ENCODE results near the gene ANKRD29. TPM values are rescaled to one million over a fixed set of nuclear protein-coding genes. Genes with fewer than 3 reads are reported as not detected.
"Not testable (repeated sequence)": the region's sequence is repeated elsewhere in the genome, so short reads cannot be mapped to it uniquely, and the experiment has no call there.

ANKRD29 gene
- total and polyA plus RNA-seq, 2 experiments from 2014 or later: 0.44 to 0.77 TPM

- Histone ChIP-seq H3K27ac (no peak overlapping the region), H3K36me3 (no peaks in the 10 kb centered on the region), H3K4me1 (ENCODE audit: low read depth) (peaks cover under 1% of the 10 kb centered on the region), H3K4me3 (no peak overlapping the region), H3K27me3 (peaks cover 29% of the 10 kb centered on the region), H3K9me3 (ENCODE audit: low read depth) (no peaks in the 10 kb centered on the region)
- TF ChIP-seq CTCF (IDR thresholded peaks at IDR 0.05; ENCODE audit: low read depth, low read length): no peak
- no peak for DNase-seq (ENCODE audit: low read depth in 1 of 2, low spot score in 1 of 2)
Measured at GRCh38 chr18:23617412-23618014, 45.2 kb downstream of the ANKRD29 start.

- Histone ChIP-seq H3K4me1 (ENCODE audit: low read depth) (peaks cover 4% of the 10 kb centered on the region), H3K36me3 (no peaks in the 10 kb centered on the region), H3K27me3 (peaks cover 23% of the 10 kb centered on the region), H3K4me3 (no peak overlapping the region), H3K9me3 (ENCODE audit: low read depth) (no peaks in the 10 kb centered on the region), H3K27ac (no peak overlapping the region)
- no peak for DNase-seq (ENCODE audit: low read depth in 1 of 2, low spot score in 1 of 2)
- TF ChIP-seq CTCF (IDR thresholded peaks at IDR 0.05; ENCODE audit: low read depth, low read length): no peak
Measured at GRCh38 chr18:23616258-23616657, 46.5 kb downstream of the ANKRD29 start.

- Histone ChIP-seq H3K4me1 (ENCODE audit: low read depth) (peaks cover 4% of the 10 kb centered on the region), H3K27ac (no peak overlapping the region), H3K36me3 (no peaks in the 10 kb centered on the region), H3K27me3 (peaks cover 9% of the 10 kb centered on the region), H3K4me3 (no peak overlapping the region), H3K9me3 (ENCODE audit: low read depth) (no peaks in the 10 kb centered on the region)
- no peak for DNase-seq (ENCODE audit: low read depth in 1 of 2, low spot score in 1 of 2)
- no peak for TF ChIP-seq CTCF (IDR thresholded peaks at IDR 0.05; ENCODE audit: low read depth, low read length)
Measured at GRCh38 chr18:23614891-23615290, 47.8 kb downstream of the ANKRD29 start.

GRCh38 chr18:23614413-23614812, 48.3 kb downstream of the ANKRD29 start:
- no peak for TF ChIP-seq CTCF (IDR thresholded peaks at IDR 0.05; ENCODE audit: low read depth, low read length)
- no peak for DNase-seq (ENCODE audit: low read depth in 1 of 2, low spot score in 1 of 2)
- no peaks in the 10 kb centered on the region for H3K36me3 ChIP-seq

GRCh38 chr18:23613091-23613475, 49.6 kb downstream of the ANKRD29 start:
- H3K27ac ChIP-seq; H3K4me3 ChIP-seq; H3K27me3 ChIP-seq; H3K36me3 ChIP-seq; H3K9me3 ChIP-seq (ENCODE audit: low read depth); H3K4me1 ChIP-seq (ENCODE audit: low read depth); DNase-seq (ENCODE audit: low read depth in 1 of 2, low spot score in 1 of 2): not testable (repeated sequence)

More at GRCh38 chr18:23614413-23614812, 48.3 kb downstream of the ANKRD29 start:
- Histone ChIP-seq H3K4me3 (no peak overlapping the region), H3K9me3 (ENCODE audit: low read depth) (no peaks in the 10 kb centered on the region), H3K27ac (no peak overlapping the region), H3K27me3 (peaks cover 4% of the 10 kb centered on the region), H3K4me1 (ENCODE audit: low read depth) (peaks cover 4% of the 10 kb centered on the region)

GRCh38 chr18:23612434-23613090, 50.1 kb downstream of the ANKRD29 start:
- Histone ChIP-seq H3K9me3 (ENCODE audit: low read depth) (no peaks in the 10 kb centered on the region), H3K4me1 (ENCODE audit: low read depth) (peaks cover 4% of the 10 kb centered on the region), H3K4me3 (no peak overlapping the region), H3K27ac (no peak overlapping the region), H3K27me3 (no peaks in the 10 kb centered on the region), H3K36me3 (no peaks in the 10 kb centered on the region)
- DNase-seq (ENCODE audit: low read depth in 1 of 2, low spot score in 1 of 2): no peak
- TF ChIP-seq CTCF (IDR thresholded peaks at IDR 0.05; ENCODE audit: low read depth, low read length): no peak

Measured in cardiac muscle cell (in vitro differentiated cells and primary cell).